TTC549 (cell line): ENCODE measurements around the gene LRRIQ1.

ENCODE experiments used
- FAIRE-seq: peaks from 2 replicates; lab custom pipeline; 2012; peaks lifted over from hg19 to GRCh38; lab: Jason Lieb, UNC

The LRRIQ1 gene

GRCh38 chr12:85058339-85058738 is 22.2 kb downstream of the LRRIQ1 start:
- FAIRE-seq = no peak

GRCh38 chr12:85059594-85059993 is 23.4 kb downstream of the LRRIQ1 start:
- FAIRE-seq = no peak

- no peak for FAIRE-seq
Measured at GRCh38 chr12:85060916-85061315, 24.8 kb downstream of the LRRIQ1 start.

GRCh38 chr12:85065837-85066482 is 29.8 kb downstream of the LRRIQ1 start:
- no peak for FAIRE-seq

GRCh38 chr12:85072826-85073225 is 36.7 kb downstream of the LRRIQ1 start:
- FAIRE-seq = no peak

GRCh38 chr12:85076688-85077430 is 40.7 kb downstream of the LRRIQ1 start:
- peak; percentile 87 for FAIRE-seq

DNA sequence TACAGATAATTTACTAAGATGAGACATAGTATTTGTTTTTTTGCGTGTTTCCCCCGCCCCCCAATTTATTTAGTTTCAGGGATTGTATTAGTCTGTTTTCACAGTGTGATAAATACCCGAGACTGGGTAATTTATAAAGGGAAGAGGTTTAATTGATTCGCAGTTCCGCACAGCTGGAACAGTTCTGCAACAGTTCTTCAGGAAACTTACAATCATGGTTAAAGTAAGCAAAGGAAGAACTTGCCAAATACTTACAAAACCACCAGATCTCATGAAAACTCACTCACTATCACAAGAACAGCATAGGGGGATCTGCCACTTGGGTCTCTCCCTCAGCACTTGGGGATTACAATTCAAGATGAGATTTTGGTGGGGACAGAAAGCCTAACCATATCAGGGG is 48.9 kb downstream of the LRRIQ1 start:
- FAIRE-seq = no peak

GRCh38 chr12:85089792-85090191 is 53.6 kb downstream of the LRRIQ1 start:
- FAIRE-seq = no peak

DNA sequence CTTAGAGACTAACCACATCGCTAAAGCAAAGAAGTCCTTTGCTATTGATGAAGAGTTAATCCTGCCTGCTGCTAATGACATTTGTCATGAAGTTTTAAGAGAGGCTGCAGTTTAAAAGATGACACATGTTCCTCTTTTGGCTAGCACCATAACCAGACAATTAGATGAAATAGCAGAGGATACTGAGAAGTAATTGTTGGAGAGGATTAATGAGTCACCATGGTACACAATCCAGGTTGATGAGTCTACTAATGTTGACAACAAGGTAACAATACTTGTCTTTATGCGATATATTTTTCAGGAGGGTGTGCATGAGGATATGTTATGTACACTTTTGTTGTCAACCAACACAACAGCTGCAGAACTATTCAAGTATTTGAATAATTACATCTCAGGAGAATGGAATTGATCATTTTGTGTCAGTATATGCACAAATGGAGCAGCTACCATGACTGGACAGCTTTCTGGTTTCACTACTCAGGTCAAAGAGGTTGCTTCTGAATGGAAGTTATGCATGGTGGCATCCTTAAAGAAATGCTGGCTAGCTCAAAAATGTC is 56.7 kb downstream of the LRRIQ1 start:
- FAIRE-seq = no peak

DNA sequence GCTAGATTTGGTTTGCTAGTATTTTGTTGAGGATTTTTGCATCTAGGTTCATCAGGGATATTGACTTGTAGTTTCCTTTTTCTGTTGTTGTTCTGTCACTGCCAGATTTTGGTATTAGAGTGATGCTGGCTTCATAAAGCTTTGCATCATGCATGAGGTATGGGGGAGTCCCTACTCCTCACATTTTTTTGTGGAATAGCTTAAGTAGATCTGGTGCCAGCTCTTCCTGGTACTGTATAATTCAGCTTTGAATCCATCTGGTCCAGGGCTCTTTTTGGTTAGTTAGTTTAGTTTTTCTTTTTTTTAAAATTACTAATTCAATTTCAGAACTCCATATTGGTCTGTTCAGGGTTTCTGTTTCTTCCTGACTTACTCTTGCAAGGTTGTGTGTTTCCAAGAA is 59.4 kb downstream of the LRRIQ1 start:
- FAIRE-seq = no peak

DNA sequence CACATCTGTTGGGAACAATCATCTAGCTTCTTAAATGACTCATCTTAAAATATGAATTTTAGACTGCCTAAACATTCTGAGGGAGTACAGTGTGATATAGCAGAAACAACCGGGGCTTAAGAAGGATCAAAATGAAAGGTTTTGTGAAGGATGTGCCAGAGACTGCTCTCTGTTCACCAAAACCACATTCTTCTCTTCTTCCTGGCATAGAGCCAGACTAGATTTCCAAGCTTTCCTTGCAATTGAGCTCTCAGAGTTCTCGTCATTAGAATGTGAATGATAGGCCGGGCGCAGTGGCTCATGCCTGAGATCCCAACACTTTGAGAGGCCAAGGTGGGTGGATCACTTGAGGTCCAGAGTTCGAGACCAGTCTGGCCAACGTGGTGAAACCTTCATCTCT is 94.5 kb downstream of the LRRIQ1 start:
- no peak for FAIRE-seq

DNA sequence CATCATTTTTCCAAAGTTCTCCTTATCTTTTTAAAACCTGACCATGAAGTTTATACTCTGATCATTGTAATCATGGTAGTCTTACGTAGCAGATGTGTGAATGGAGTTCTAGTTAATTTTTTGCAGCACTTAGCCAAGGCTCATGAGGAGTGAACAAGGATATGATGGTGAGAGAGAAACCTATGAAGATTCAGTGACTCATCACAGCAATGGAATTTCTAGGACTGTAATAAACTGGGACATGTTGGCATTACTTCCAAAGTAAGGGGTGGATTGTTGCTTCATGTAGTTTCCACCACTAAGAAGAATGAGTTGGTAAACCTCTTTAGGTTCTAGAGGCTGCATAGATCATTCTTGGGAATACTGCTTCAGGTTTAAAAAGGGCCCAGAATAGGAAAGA is 102.7 kb downstream of the LRRIQ1 start:
- FAIRE-seq = no peak

DNA sequence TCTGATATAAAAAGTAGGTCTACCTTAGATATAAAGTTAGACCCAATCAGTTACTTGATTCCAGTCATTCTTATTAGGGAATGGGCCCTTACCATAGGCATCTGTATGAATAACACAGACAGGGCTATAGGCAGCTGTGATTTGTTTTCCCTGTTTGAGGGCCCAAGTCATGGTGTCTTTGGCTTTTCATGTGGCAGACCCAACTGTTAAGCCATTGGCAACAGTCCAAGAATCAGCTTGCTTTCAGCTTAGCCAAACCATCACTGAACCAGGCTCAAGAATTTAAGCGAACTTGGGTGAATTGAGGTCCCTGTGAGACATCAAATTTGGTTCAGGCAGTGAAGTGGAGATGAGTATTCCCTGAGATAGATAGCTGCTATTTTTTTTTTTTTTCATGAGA is 111.2 kb downstream of the LRRIQ1 start:
- no peak for FAIRE-seq

- FAIRE-seq = no peak
Measured at GRCh38 chr12:85152311-85152729, 116.2 kb downstream of the LRRIQ1 start.

DNA sequence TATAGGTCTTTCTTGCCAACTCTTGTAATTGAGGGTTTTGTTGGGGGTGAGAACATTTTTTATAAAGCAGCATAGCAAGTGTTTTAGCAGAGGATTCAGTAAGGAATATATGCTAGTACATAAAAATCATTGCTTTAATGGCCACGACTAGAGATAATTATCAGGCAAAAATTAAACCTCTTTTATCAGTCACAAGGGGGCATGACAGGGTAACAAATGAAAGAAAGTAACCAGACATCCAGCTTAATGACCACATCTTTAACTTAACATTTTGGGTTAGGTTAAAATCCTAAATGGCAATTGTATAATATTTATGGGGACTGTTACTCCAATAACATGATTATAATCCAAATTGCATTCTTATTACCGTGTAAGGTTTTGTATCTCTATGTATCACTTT is 119.6 kb downstream of the LRRIQ1 start:
- FAIRE-seq = no peak

GRCh38 chr12:85156569-85156968 is 120.4 kb downstream of the LRRIQ1 start:
- FAIRE-seq = no peak

DNA sequence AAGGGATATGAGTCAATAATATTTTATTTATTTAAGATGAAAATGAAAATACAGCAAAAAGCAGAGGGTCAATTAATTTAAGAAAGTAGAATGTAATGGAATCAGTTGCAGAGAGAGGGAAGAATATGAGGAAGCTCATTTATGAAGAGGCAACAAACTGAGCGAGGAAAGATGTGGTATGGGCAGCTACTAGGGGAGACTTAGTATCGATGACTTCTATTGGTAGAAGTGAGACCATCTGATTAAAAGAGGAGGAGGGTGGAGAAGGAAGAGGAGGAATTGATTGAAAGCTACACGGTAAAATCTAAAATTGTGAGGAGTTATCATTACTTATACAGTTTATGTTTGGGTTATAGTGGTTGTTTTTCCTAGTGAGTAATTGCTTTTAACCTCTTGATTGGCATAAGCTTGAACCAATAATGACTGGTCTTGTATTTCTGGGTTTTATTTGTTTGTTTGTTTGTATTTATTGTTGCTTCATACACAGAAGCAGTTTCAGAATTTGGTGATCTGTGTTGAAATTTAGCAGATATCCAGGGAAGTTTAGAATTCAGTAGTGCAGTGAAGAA is 121.0 kb downstream of the LRRIQ1 start:
- FAIRE-seq = no peak

DNA sequence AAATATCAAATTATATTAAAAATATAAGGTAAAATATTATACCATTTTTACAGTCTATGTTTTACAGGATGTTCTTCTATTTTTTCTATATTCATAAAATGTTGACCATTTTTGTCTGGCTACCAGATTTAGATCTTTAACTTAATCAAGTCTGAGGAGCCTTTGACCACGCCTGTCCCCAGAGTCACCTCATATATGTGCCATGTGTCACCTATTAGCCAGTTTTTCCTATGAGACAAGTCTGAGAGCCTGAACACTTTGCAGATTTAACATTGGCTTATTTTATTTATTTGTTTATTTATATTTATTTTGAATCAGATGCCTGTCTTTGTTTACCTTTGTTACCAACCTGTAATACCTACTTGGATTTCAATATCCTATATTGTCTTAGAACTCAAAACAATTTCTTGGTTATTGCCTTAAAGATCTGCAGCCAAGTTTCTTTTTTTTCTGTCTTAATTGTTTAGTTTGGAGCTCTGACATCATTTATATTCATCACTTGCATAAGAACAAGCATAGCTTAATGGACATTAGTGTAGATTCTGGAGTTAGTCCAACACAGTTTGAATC is 127.7 kb downstream of the LRRIQ1 start:
- FAIRE-seq = no peak

GRCh38 chr12:85179680-85180270 is 143.6 kb downstream of the LRRIQ1 start:
- FAIRE-seq = no peak

DNA sequence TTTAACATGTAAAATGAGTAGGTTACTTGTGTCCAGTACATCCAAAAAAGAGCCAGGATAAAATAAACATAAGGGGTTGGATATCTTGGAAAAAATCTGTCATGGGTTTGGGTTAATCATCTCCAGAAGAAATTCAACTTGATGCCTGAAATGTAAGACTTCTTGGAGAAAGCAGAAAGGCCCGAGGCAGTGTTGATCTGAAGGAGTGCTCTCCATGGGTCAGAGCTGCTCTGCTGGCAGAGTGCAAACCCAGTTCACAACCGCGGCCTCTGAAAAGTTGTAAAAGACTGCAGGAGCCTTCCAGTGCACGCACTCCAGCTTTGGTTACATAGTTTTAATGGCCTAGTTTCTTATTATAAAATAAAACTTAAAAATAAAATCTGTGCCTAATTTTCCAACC is 146.5 kb downstream of the LRRIQ1 start:
- FAIRE-seq = no peak

- no peak for FAIRE-seq
Measured at GRCh38 chr12:85183855-85184254, 147.7 kb downstream of the LRRIQ1 start.

DNA sequence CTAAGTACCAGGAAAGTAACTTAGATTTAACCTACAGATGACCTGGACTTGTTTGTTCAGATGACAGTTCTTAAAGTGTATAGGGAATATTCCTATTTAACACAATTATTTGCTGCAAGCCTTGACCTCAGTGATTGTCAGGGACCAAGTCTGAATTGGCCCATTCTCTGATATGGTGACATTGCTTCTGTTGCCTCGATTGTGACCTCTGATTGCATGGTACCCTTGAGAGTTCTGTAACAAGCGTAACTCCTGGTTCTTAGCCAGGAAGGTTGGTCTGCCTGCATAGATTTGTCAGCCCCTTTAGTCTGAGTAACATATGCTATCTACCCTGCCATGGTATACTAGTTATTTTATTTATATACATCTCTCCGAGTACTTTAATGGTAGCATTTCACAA is 150.1 kb downstream of the LRRIQ1 start:
- no peak for FAIRE-seq

DNA sequence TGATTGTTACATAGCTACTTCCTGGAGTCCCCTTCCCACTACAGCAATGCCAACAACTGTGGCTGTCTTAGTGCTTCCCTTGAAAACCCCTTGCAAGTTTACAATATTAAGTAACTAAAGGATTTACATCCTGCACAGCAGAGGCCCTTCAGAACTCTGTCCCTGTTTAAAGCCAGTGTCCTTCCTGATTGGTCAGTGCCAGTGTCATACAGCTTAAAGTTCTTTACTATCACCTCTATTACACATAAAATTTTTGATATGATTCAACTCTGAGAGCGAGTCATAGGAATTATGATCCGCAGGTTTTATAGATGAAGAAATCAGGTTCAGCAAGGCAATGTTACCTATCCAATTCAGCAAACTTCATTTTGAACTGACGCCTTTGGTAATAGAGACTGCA is 152.5 kb downstream of the LRRIQ1 start:
- FAIRE-seq = no peak
